ENCODE measurements around the gene LRTM1.

- TF ChIP-seq POLR2A (IDR thresholded peaks at IDR 0.05): no peak
- TF ChIP-seq CTCF (IDR thresholded peaks at IDR 0.05 in 8 of 11, conservative IDR thresholded peaks at IDR 0.05 in 3 of 11): no peak
- no peak for TF ChIP-seq POLR2AphosphoS5 (IDR thresholded peaks at IDR 0.05)
Measured at GRCh38 chr3:54888162-54888561, 39.7 kb downstream of the LRTM1 start.

Data from spleen (tissue), 7 donors.